HG02970 (cell line): ENCODE measurements around the gene MED13L.

ENCODE experiments used
- ATAC-seq: cut with Tn5 transposase; IDR thresholded peaks from one replicate; pipeline ENCODE4 v1.9.1; 2021; ENCODE audit warnings: mild to moderate bottlenecking, moderate library complexity, moderate number of reproducible peaks; ENCODE audit not compliant: unreplicated experiment, low FRiP score

Gene MED13L

GRCh38 chr12:116104167-116104767 lies 173.2 kb downstream of the MED13L start:
- ATAC-seq, result no peak

- no peak for ATAC-seq
These were observed 175.5 kb downstream of the MED13L start for GRCh38 chr12:116101991-116102390.

- no peak for ATAC-seq
These were observed 177.7 kb downstream of the MED13L start for GRCh38 chr12:116099652-116100432.

GRCh38 chr12:116096874-116097273 lies 180.6 kb downstream of the MED13L start:
- no peak for ATAC-seq

GRCh38 chr12:116094475-116094874 lies 183.0 kb downstream of the MED13L start:
- no peak for ATAC-seq

GRCh38 chr12:116093915-116094314 lies 183.6 kb downstream of the MED13L start:
- ATAC-seq, result no peak

GRCh38 chr12:116092776-116093175 lies 184.7 kb downstream of the MED13L start:
- no peak for ATAC-seq

- ATAC-seq, result no peak
These were observed 185.3 kb downstream of the MED13L start for GRCh38 chr12:116092162-116092561.

GRCh38 chr12:116091579-116091978 lies 185.9 kb downstream of the MED13L start:
- ATAC-seq, result no peak

GRCh38 chr12:116090516-116090915 lies 187.0 kb downstream of the MED13L start:
- ATAC-seq, result no peak

- ATAC-seq, result no peak
These were observed 188.4 kb downstream of the MED13L start for GRCh38 chr12:116089080-116089479.

GRCh38 chr12:116087962-116088361 lies 189.5 kb downstream of the MED13L start:
- ATAC-seq, result no peak

GRCh38 chr12:116087399-116087798 lies 190.1 kb downstream of the MED13L start:
- no peak for ATAC-seq

GRCh38 chr12:116080415-116080814 lies 197.1 kb downstream of the MED13L start:
- ATAC-seq, result no peak

GRCh38 chr12:116078396-116078795 lies 199.1 kb downstream of the MED13L start:
- ATAC-seq, result no peak

GRCh38 chr12:116077431-116077830 lies 200.1 kb downstream of the MED13L start:
- no peak for ATAC-seq

- no peak for ATAC-seq
These were observed 201.1 kb downstream of the MED13L start for GRCh38 chr12:116076399-116076798.

GRCh38 chr12:116074686-116075085 lies 202.8 kb downstream of the MED13L start:
- ATAC-seq, result no peak

- no peak for ATAC-seq
These were observed 205.8 kb downstream of the MED13L start for GRCh38 chr12:116071555-116072230.

- ATAC-seq, result no peak
These were observed 207.0 kb downstream of the MED13L start for GRCh38 chr12:116070444-116070843.

- no peak for ATAC-seq
These were observed 207.6 kb downstream of the MED13L start for GRCh38 chr12:116069943-116070342.

- ATAC-seq, result no peak
These were observed 208.6 kb downstream of the MED13L start for GRCh38 chr12:116068853-116069252.
